Neuronal stem cell (in vitro differentiated cells): Measurements from ENCODE around the gene METTL9.
"Not testable (repeated sequence)": the region's sequence is repeated elsewhere in the genome, so short reads cannot be mapped to it uniquely, and the experiment has no call there.

Experiments used
- DNase-seq: peaks from one replicate; pipeline ENCODE4 v3.0.0-alpha.2; 2013; ENCODE audit warnings: low spot score
- H2AFZ ChIP-seq: one replicate; pipeline ENCODE4 v1.6.1; 2013; ENCODE audit warnings: mild to moderate bottlenecking, low read length, inconsistent platforms
- H2AK5ac ChIP-seq: 2 replicates; pipeline ENCODE4 v1.6.1; 2013; ENCODE audit warnings: low read depth, mild to moderate bottlenecking, inconsistent platforms, low read length, moderate library complexity, mixed read lengths
- H2BK120ac ChIP-seq: 2 replicates; pipeline ENCODE4 v1.6.1; 2013; ENCODE audit warnings: low read depth, mild to moderate bottlenecking, inconsistent platforms, low read length, moderate library complexity, mixed read lengths
- H2BK12ac ChIP-seq: one replicate; pipeline ENCODE4 v1.6.1; 2013; ENCODE audit warnings: low read length, inconsistent platforms
- H2BK15ac ChIP-seq: 2 replicates; pipeline ENCODE4 v1.6.1; 2013; ENCODE audit warnings: mild to moderate bottlenecking, low read length, inconsistent platforms, mixed read lengths
- H2BK5ac ChIP-seq: one replicate; pipeline ENCODE4 v1.6.1; 2013; ENCODE audit warnings: inconsistent platforms, mild to moderate bottlenecking, low read length, moderate library complexity
- H3K14ac ChIP-seq: one replicate; pipeline ENCODE4 v1.6.1; 2013; ENCODE audit warnings: low read length, inconsistent platforms
- H3K18ac ChIP-seq: 2 replicates; pipeline ENCODE4 v1.6.1; 2013; ENCODE audit warnings: low read length, inconsistent platforms
- H3K23ac ChIP-seq: 2 replicates; pipeline ENCODE4 v1.6.1; 2013; ENCODE audit warnings: low read depth, mild to moderate bottlenecking, mixed read lengths, low read length, inconsistent platforms; ENCODE audit not compliant: poor library complexity
- H3K27ac ChIP-seq: replicated peaks from 3 replicates; pipeline ENCODE4 v1.5.1; 2013; ENCODE audit warnings: low read length, inconsistent platforms
- H3K27me3 ChIP-seq, 3 experiments: 2 replicates each; pipeline ENCODE4 v1.6.1; 2013; ENCODE audit warnings: low read length in 3 of 3, mild to moderate bottlenecking in 2 of 3, inconsistent platforms in 1 of 3, low read depth in 1 of 3, mixed read lengths in 1 of 3, moderate library complexity in 1 of 3; ENCODE audit not compliant: control insufficient read depth in 3 of 3, insufficient read depth in 3 of 3
- H3K36me3 ChIP-seq, 2 donors: replicated peaks in 1 of 2; 2 replicates each; pipeline ENCODE4 v1.6.1; 2013; ENCODE audit warnings: low read length in 2 of 2; ENCODE audit not compliant: control insufficient read depth in 2 of 2, insufficient read depth in 2 of 2
- H3K4ac ChIP-seq: 2 replicates; pipeline ENCODE4 v1.6.1; 2013; ENCODE audit warnings: inconsistent platforms, mild to moderate bottlenecking, low read length, moderate library complexity
- H3K4me1 ChIP-seq, 2 donors: 1 replicate in 1 of 2; 2 replicates in 1 of 2; pipeline ENCODE4 v1.6.1; 2013; ENCODE audit warnings: low read length in 2 of 2, low read depth in 1 of 2; ENCODE audit not compliant: control insufficient read depth in 2 of 2, insufficient read depth in 1 of 2
- H3K4me2 ChIP-seq: one replicate; pipeline ENCODE4 v1.6.1; 2013; ENCODE audit warnings: mild to moderate bottlenecking, low read length, inconsistent platforms; ENCODE audit not compliant: insufficient read depth, poor library complexity, severe bottlenecking
- H3K4me3 ChIP-seq, 2 donors: 2 replicates each; pipeline ENCODE4 v1.5.1; 2013; ENCODE audit warnings: low read length in 2 of 2, mild to moderate bottlenecking in 2 of 2, inconsistent platforms in 1 of 2, moderate library complexity in 1 of 2
- H3K79me1 ChIP-seq: one replicate; pipeline ENCODE4 v1.6.1; 2013; ENCODE audit warnings: low read depth, mild to moderate bottlenecking, inconsistent platforms, low read length, moderate library complexity
- H3K9ac ChIP-seq: one replicate; pipeline ENCODE4 v1.6.1; 2013; ENCODE audit warnings: mild to moderate bottlenecking, low read depth, low read length, inconsistent platforms; ENCODE audit not compliant: poor library complexity
- H3K9me3 ChIP-seq, 2 donors: replicated peaks in 1 of 2; 2 replicates each; pipeline versions ENCODE3 to v1.6.1; 2013; ENCODE audit warnings: low read length in 2 of 2, mild to moderate bottlenecking in 2 of 2, inconsistent platforms in 1 of 2, low read depth in 1 of 2, mixed read lengths in 1 of 2, moderate library complexity in 1 of 2; ENCODE audit not compliant: control insufficient read depth in 2 of 2, insufficient read depth in 1 of 2
- H4K8ac ChIP-seq: one replicate; pipeline ENCODE4 v1.6.1; 2013; ENCODE audit warnings: low read depth, mild to moderate bottlenecking, inconsistent platforms, low read length, moderate library complexity
- H4K91ac ChIP-seq: one replicate; pipeline ENCODE4 v1.6.1; 2013; ENCODE audit warnings: low read length, low read depth, mild to moderate bottlenecking, inconsistent platforms; ENCODE audit not compliant: poor library complexity
- WGBS, 2 donors: extraction: QIAGEN DNeasy Blood & Tissue Kit; methylation state at CpG; one replicate each; pipeline ENCODE4 v1.1.7; 2013; ENCODE audit warnings: missing lambda C conversion rate in 2 of 2, mixed read lengths in 1 of 2; ENCODE audit not compliant: insufficient read length in 2 of 2, insufficient replicate concordance in 1 of 2; ENCODE audit errors: extremely low coverage in 2 of 2; 5-methylcytosine and 5-hydroxymethylcytosine counted together

The METTL9 gene

GRCh38 chr16:21631951-21632575, 32.7 kb downstream of the METTL9 start:
- H3K27ac ChIP-seq, H2AK5ac ChIP-seq, H3K9ac ChIP-seq, H2BK12ac ChIP-seq, H2BK5ac ChIP-seq, H3K9me3 ChIP-seq, H3K4ac ChIP-seq, H3K14ac ChIP-seq, H3K4me2 ChIP-seq, H3K79me1 ChIP-seq, H3K18ac ChIP-seq, H3K4me3 ChIP-seq, DNase-seq, H3K4me1 ChIP-seq, H2BK15ac ChIP-seq, H4K8ac ChIP-seq, H2BK120ac ChIP-seq, H2AFZ ChIP-seq, H3K27me3 ChIP-seq, H3K23ac ChIP-seq, H4K91ac ChIP-seq: not testable (repeated sequence)
- no CpG with 5 or more reads among the region's 5 CpGs for WGBS, 2 donors
- peaks cover 14 to 60% of the 10 kb centered on the region in 2 donors for H3K36me3 ChIP-seq

GRCh38 chr16:21634216-21634615, 34.8 kb downstream of the METTL9 start:
- H3K79me1 ChIP-seq = peaks cover 1% of the 10 kb centered on the region
- no CpG with 5 or more reads among the region's 5 CpGs for WGBS, 2 donors
- H3K27ac ChIP-seq = no peak overlapping the region
- no peak overlapping the region for H4K91ac ChIP-seq
- H3K4me1 ChIP-seq = no peaks in the 10 kb centered on the region
- H2BK120ac ChIP-seq = no peak overlapping the region
- no peak for DNase-seq
- H2BK5ac ChIP-seq = no peak overlapping the region
- peaks cover 0 to 3% of the 10 kb centered on the region in 2 donors for H3K9me3 ChIP-seq
- no peak overlapping the region for H3K23ac ChIP-seq
- no peak overlapping the region for H3K4me2 ChIP-seq
- no peak overlapping the region for H2BK12ac ChIP-seq
- H3K9ac ChIP-seq = no peak overlapping the region
- no peak overlapping the region for H2AK5ac ChIP-seq
- no peak overlapping the region for H2AFZ ChIP-seq
- H3K18ac ChIP-seq = no peak overlapping the region
- H3K14ac ChIP-seq = no peak overlapping the region
- no peak overlapping the region for H3K4me3 ChIP-seq
- no peak overlapping the region for H4K8ac ChIP-seq
- no peaks in the 10 kb centered on the region for H3K27me3 ChIP-seq
- H3K4ac ChIP-seq = no peak overlapping the region
- H2BK15ac ChIP-seq = no peak overlapping the region
- H3K36me3 ChIP-seq = peaks cover 8 to 39% of the 10 kb centered on the region in 2 donors

GRCh38 chr16:21635694-21636093, 36.3 kb downstream of the METTL9 start:
- H3K36me3 ChIP-seq = peaks cover 2 to 35% of the 10 kb centered on the region in 2 donors
- H2BK5ac ChIP-seq, H3K27ac ChIP-seq, H3K9ac ChIP-seq, H3K14ac ChIP-seq, H3K4ac ChIP-seq, H4K91ac ChIP-seq, H4K8ac ChIP-seq, H3K27me3 ChIP-seq, H3K79me1 ChIP-seq, H2BK15ac ChIP-seq, H2AK5ac ChIP-seq, H3K18ac ChIP-seq, H3K4me3 ChIP-seq, H3K9me3 ChIP-seq, H2BK120ac ChIP-seq, DNase-seq, H3K23ac ChIP-seq, H2AFZ ChIP-seq, H3K4me1 ChIP-seq, H2BK12ac ChIP-seq, H3K4me2 ChIP-seq: not testable (repeated sequence)
- no CpG with 5 or more reads among the region's 9 CpGs for WGBS, 2 donors

GRCh38 chr16:21637032-21637968, 37.9 kb downstream of the METTL9 start:
- H3K23ac ChIP-seq = no peak overlapping the region

More at GRCh38 chr16:21637032-21637968, 37.9 kb downstream of the METTL9 start:
- Histone ChIP-seq H2BK5ac (no peak overlapping the region), H4K8ac (no peak overlapping the region), H3K9me3 (no peaks in the 10 kb centered on the region), H3K4me3 (no peak overlapping the region), H3K4me1 (no peaks in the 10 kb centered on the region), H3K14ac (no peak overlapping the region), H3K18ac (no peak overlapping the region), H4K91ac (no peak overlapping the region), H3K79me1 (no peaks in the 10 kb centered on the region), H3K4me2 (no peak overlapping the region), H3K9ac (no peak overlapping the region), H2BK120ac (no peak overlapping the region), H2BK15ac (no peak overlapping the region), H3K36me3 (peaks cover 2 to 42% of the 10 kb centered on the region in 2 donors), H3K4ac (no peak overlapping the region), H3K27ac (no peak overlapping the region), H2AK5ac (no peak overlapping the region), H2BK12ac (no peak overlapping the region), H3K27me3 (no peaks in the 10 kb centered on the region), H2AFZ (no peak overlapping the region)
- no CpG with 5 or more reads among the region's 37 CpGs for WGBS, 2 donors
- no peak for DNase-seq
